ENCODE measurements around the gene SLC12A3.

The SLC12A3 gene

DNA sequence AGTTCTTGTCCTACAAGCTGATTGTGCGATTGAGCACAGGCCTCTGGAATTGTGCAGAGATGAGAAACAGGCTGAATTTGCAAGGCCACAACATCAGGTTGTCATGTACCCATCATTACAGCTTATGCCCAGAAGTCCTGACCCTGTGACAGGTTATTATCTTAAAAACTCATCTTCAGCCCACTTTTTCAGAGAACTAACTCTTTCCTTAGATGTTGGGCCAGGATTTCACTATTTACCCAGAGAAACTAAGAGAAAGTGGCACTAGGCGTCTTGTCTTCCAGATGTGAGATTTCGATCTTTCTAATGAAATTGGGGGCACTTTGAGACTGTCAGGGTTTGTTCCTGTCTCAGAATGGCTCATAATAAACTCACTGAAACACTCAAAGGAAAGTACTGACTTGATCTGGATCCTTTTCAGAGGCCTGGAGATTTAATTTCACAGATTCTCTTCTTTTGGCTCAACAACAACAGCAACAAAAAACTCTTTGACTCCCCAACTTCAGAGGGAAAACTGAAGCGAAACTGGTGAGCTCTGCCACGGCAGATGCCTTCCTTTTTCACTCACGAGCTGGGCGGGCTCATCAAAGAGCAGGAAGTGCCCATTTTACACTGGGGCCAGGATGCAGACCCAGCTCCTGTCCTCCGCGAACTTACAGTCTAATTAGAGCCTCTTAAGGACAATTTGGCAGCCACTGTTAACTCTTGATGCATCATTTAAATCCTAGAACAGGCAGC, 17.7 kb upstream of the SLC12A3 start:
- no peak for DNase-seq (ENCODE audit: low read depth)

GRCh38 chr16:56848029-56848936, 16.7 kb upstream of the SLC12A3 start:
- no peak for DNase-seq (ENCODE audit: low read depth)

GRCh38 chr16:56848955-56849689, 15.9 kb upstream of the SLC12A3 start:
- no peak for DNase-seq (ENCODE audit: low read depth)

- no peak for DNase-seq (ENCODE audit: low read depth)
These were observed 15.0 kb upstream of the SLC12A3 start for GRCh38 chr16:56849690-56850680.

DNA sequence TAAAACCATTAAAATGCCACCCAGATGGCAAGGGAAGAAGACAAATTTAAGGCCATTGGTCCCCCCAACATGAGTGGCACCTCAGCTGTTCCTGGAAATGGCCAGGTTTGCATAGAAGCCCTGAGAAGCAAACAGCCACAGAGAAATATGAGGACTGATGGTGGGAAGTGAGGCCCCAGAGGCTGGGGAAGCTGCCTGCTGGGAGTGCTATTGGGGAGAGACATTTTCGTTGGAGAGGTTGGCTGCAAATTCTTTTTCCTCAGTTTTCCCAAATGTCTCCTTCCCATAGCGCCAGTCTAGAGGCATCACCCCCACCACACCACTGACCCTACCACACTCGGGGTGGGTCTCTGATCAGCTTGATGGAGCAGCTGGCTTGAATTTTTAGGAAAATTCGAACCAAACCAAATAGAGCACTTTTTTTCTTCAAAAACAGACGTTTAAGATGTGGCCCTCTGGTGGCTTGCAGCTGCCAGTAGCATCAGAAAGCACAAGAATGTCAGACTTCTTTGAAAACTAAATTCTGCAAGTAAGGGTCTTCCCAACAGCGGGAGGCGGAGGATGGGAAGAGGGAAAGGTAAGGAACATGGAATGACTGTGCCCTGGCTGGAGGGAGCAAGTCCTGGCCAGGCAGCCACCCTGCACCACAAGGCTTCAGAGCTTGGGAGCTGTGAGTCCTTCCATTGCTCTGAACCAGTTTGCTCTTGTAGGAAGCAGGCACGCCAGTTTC, 13.2 kb upstream of the SLC12A3 start:
- no peak for DNase-seq (ENCODE audit: low read depth)

- no peak for DNase-seq (ENCODE audit: low read depth)
These were observed 12.6 kb upstream of the SLC12A3 start for GRCh38 chr16:56852401-56852730.

DNA sequence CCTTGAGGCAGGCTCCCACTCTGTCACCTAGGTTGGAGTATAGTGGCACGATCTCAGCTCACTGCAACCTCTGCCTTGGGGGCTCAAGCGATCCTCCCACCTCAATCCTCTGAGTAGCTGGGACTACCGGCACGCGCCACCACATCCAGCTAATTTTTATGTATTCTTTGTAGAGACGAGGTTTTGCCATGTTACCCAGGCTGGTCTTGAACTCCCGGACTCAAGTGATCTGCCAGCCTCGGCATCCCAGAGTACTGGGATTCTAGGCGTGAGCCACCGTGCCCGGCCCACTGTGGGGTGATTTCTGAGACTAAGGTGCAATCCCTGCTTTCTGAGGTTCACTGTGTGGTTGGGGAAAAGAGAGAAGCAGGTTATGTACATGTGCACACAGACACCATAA, 12.0 kb upstream of the SLC12A3 start:
- DNase-seq (ENCODE audit: low read depth) = no peak

GRCh38 chr16:56855201-56855600, 9.8 kb upstream of the SLC12A3 start:
- DNase-seq (ENCODE audit: low read depth) = no peak

GRCh38 chr16:56855946-56856345, 9.1 kb upstream of the SLC12A3 start:
- no peak for DNase-seq (ENCODE audit: low read depth)

DNA sequence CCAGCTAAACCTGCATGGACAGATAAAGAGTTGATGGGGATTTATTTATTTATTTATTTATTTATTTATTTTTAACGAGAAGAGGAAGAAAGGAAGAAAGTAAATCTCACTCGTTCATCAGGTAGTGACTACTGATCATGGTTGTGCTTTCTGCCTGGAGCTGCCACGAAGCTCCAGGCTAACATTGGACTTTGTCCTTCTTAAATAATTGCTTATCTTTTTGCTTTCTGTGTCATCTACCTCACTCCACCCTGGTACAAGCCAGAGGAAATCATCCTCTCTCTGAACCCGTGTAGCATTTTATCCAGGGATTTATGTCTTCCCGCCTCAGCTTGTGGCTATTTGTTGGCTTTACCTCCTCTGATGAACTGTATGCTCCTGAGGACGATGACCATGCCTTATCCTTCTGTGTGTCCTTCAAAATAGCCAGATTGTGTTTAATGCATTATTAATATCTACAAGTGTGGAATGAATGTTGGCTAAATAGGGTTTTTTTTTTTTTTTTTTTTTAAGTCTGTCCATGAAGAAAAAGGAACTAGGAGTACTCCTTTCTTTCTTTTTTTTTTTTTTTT, 8.0 kb upstream of the SLC12A3 start:
- no peak for DNase-seq (ENCODE audit: low read depth)

DNA sequence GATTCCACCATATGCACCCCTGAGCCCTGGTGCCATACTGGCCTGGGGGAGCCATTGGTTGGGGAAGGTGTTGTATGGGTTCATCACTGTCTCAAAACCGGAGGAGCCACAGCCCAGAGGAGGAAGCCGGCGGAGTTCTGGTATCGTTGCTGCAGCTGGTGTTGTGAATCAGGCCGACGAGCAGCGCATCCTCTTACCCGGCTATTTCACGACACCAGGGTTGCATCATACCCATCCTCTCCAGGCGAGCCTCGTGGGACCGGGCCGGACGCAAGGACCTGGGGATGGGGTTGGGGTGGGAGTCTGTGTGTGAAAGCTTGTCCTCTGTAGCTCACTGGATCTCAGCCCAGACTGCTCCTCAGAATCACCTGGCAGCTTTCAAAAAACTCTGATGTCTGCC, 6.6 kb upstream of the SLC12A3 start:
- no peak for DNase-seq (ENCODE audit: low read depth)

DNA sequence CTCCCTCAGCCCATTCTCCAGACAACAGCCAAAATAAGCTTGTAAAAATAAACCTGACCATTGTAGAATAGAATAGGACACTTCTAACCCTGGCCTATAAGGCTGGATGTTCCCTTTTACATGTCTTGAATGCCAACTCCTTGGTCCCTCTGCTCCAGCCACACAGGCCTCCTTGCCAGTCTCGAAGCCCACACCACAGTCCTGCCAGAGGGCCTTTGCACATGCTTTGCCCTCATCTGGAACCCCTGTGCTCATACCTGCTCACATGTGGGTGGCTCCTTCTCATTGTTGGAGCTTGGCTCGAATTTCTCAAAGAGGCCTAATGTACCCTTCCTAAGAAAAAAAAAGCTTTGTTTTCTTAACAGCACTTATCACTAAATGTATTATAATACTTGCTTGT, 5.4 kb upstream of the SLC12A3 start:
- no peak for DNase-seq (ENCODE audit: low read depth)

- DNase-seq (ENCODE audit: low read depth) = peak; percentile 11
These were observed 4.6 kb upstream of the SLC12A3 start for GRCh38 chr16:56860226-56861020.

- no peak for DNase-seq (ENCODE audit: low read depth)
These were observed 3.9 kb upstream of the SLC12A3 start for GRCh38 chr16:56861092-56861610.

- DNase-seq (ENCODE audit: low read depth) = no peak
These were observed 3.3 kb upstream of the SLC12A3 start for GRCh38 chr16:56861756-56862155.

DNA sequence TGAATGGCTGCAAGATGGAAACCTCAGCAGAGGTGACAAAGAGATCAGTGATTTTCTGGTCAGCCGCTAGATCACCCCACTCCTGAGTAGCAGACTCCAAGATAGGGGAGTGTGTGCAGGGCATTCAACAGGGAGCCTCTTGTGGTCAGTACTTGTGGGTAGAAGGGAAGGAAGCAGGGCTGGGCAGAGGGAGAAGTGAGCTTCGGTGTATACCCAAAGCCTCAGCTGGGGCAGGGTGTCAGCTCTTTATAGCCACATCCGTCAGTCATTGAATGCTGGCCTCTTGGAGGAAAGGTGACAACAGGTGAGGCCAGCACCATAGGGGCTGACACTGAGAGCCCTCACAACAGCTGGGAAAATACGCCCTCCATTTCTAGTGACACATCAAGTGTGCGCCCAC, 2.2 kb upstream of the SLC12A3 start:
- no peak for DNase-seq (ENCODE audit: low read depth)

GRCh38 chr16:56865394-56866062, 521 bp downstream of the SLC12A3 start:
- DNase-seq (ENCODE audit: low read depth) = no peak

DNA sequence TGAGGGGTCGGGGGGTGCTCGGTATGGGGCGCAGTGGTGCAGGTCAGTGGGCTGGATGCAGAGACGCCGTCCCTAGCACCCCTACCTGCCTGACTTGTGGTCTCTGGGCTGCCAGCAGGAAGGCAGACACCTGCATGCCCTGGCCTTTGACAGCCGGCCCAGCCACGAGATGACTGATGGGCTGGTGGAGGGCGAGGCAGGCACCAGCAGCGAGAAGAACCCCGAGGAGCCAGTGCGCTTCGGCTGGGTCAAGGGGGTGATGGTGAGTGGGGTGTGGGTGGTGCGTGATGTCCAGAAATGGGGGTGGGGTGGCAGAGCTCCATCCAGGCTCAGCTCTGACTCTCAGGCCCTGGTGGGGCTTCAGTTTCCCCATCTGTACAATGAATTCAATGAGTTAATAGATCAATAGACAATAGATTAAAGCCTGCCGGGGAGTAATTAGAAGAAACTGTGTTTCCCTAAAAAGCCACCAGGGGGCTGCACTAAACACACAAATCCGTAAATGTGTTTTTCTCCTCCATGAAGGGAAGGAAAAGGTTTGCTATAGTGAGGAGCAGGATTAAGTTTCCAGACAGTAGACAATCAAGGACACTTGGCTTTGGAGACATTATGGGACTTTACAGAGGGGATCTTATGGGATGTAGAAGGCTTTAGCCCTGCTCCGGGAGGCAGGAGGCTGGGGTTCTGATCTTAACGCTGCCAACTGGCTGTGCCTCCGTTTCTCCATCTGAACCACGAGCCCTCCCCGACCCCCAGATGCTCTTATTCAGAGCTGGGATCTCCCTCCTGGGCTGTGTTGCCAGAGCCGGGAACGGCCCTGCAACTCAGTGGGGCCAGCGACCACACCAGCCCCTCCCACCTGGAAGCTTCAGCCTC, 2.2 kb downstream of the SLC12A3 start:
- DNase-seq (ENCODE audit: low read depth) = peak; percentile 32
